A549 (cell line): ENCODE results near the gene CIDEB. TPM values are rescaled to one million over a fixed set of nuclear protein-coding genes. Genes with fewer than 3 reads are reported as not detected.
"Not testable (repeated sequence)": the region's sequence is repeated elsewhere in the genome, so short reads cannot be mapped to it uniquely, and the experiment has no call there.

ENCODE experiments used
- ATAC-seq, 2 experiments: fragments of 200-7000 bp in 1 of 2; fragments of >200 bp in 1 of 2; cut with Nextera tagmentation in 1 of 2; cut with Tn5 transposase in 1 of 2; 3 replicates each; pipeline versions ENCODE4 v1.8.0 to v1.9.1; 2018 to 2020; ENCODE audit warnings: mild to moderate bottlenecking in 1 of 2, moderate library complexity in 1 of 2
- CTCF ChIA-PET: fragments of 300-600 bp; sonication (Branson Sonifier 250); formaldehyde crosslinking; extraction: SDS; loops from one replicate; lab custom pipeline; 2021; ENCODE audit warnings: antibody characterized with exemption, inconsistent platforms; lab: Yijun Ruan, JAX
- POLR2A ChIA-PET: fragments of 350-600 bp; formaldehyde crosslinking; extraction: SDS; loops from one replicate; lab custom pipeline; 2021; ENCODE audit warnings: antibody characterized with exemption, inconsistent platforms; lab: Yijun Ruan, JAX
- DNase-seq, 2 experiments: peaks; one replicate each; pipeline versions ENCODE4 v3.0.0 to v3.0.0-alpha.2; 2011 to 2016; ENCODE audit warnings: low read depth in 1 of 2, low spot score in 1 of 2
- FAIRE-seq: peaks from 2 replicates; lab custom pipeline; 2011; peaks lifted over from hg19 to GRCh38; lab: Jason Lieb, UNC
- H3K27ac ChIP-seq, 2 experiments: fragments of >200 bp; sonication (Bioruptor Twin); formaldehyde crosslinking; 3 replicates each; pipeline ENCODE4 v1.5.1; 2016 to 2017
- H3K4me1 ChIP-seq: fragments of >200 bp; sonication (Bioruptor Twin); formaldehyde crosslinking; 3 replicates; pipeline ENCODE4 v1.6.1; 2016
- H3K4me2 ChIP-seq: fragments of >200 bp; sonication (Bioruptor Twin); formaldehyde crosslinking; 3 replicates; pipeline ENCODE4 v1.6.1; 2016
- H3K4me3 ChIP-seq: fragments of >200 bp; sonication (Bioruptor Twin); formaldehyde crosslinking; 3 replicates; pipeline ENCODE4 v1.5.1; 2016
- H3K9me3 ChIP-seq: fragments of >200 bp; sonication (Bioruptor Twin); formaldehyde crosslinking; 3 replicates; pipeline ENCODE4 v1.6.1; 2016
- FOSL2 ChIP-seq, 2 experiments: fragments of 450-650 bp in 1 of 2; fragments of >200 bp in 1 of 2; sonication (Bioruptor Twin) in 1 of 2; formaldehyde crosslinking; IDR thresholded peaks; 2 replicates each; pipeline versions ENCODE4 v1.5.0 to v1.6.1; 2016 to 2020; ENCODE audit warnings: mild to moderate bottlenecking in 1 of 2, moderate library complexity in 1 of 2
- HOXB5 ChIP-seq: fragments of 250-450 bp; sonication (Bioruptor Pico); IDR thresholded peaks from 2 replicates; pipeline ENCODE4 v1.5.0; 2020; ENCODE audit warnings: mild to moderate bottlenecking, moderate library complexity
- KDM5A ChIP-seq: fragments of 200-600 bp; sonication (generic); IDR thresholded peaks from 2 replicates; pipeline ENCODE4 v1.6.1; 2016; ENCODE audit warnings: antibody characterized with exemption, mild to moderate bottlenecking
- NFE2L2 ChIP-seq: fragments of 150-350 bp; conservative IDR thresholded peaks from 2 replicates; pipeline ENCODE4 v1.6.1; 2014; ENCODE audit warnings: low read length
- RAD21 ChIP-seq, 2 experiments: fragments of >200 bp in 1 of 2; sonication (Bioruptor Twin) in 1 of 2; formaldehyde crosslinking in 1 of 2; IDR thresholded peaks in 1 of 2; conservative IDR thresholded peaks in 1 of 2; 2 replicates in 1 of 2; 3 replicates in 1 of 2; pipeline ENCODE4 v1.6.1; 2012 to 2018; ENCODE audit warnings: inconsistent platforms in 1 of 2
- SMC3 ChIP-seq: fragments of >200 bp; sonication (Bioruptor Twin); formaldehyde crosslinking; IDR thresholded peaks from 3 replicates; pipeline ENCODE4 v1.6.1; 2018; ENCODE audit warnings: inconsistent platforms
- ZSCAN20 ChIP-seq: fragments of 250-450 bp; sonication (Bioruptor Pico); IDR thresholded peaks from 2 replicates; pipeline ENCODE4 v1.8.0; 2022; ENCODE audit warnings: mild to moderate bottlenecking, moderate library complexity
- WGBS: methylation state at CpG from one replicate; pipeline ENCODE4 v1.1.6; 2017; ENCODE audit errors: missing lambda C conversion rate; 5-methylcytosine and 5-hydroxymethylcytosine counted together
- polyA minus RNA-seq: library from RNA; depleted of rRNA, polyadenylated mRNA; stranded (reverse); fragments of >200 nt; gene quantifications from 2 replicates; pipeline ENCODE4 v1.2.3, GENCODE V29; 2011; rRNA and poly(A)+ RNA removed
- polyA plus RNA-seq, 4 experiments: library from polyadenylated mRNA; depleted of rRNA in 3 of 4; stranded (reverse); fragments of >200 nt; fragmentation: RNase III in 1 of 4; extraction: RNeasy Plus Mini Kit Qiagen cat#74134 plus additional on column Dnase treatment in 1 of 4; gene quantifications; 2 replicates in 3 of 4; 3 replicates in 1 of 4; pipeline ENCODE4 v1.2.3, GENCODE V29; 2011 to 2017
- TF ChIP-seq, protein P1 (sequence below): fragments of >200 bp; sonication (Bioruptor Twin); formaldehyde crosslinking; IDR thresholded peaks from 3 replicates; pipeline ENCODE4 v1.5.1; 2016
- TF ChIP-seq, protein P2 (sequence below): fragments of >200 bp; sonication (Bioruptor Twin); formaldehyde crosslinking; IDR thresholded peaks from 2 replicates; pipeline ENCODE4 v1.6.1; 2016
- TF ChIP-seq, protein P3 (sequence below): fragments of 150-350 bp; IDR thresholded peaks from 2 replicates; pipeline ENCODE4 v1.6.1; 2014; ENCODE audit warnings: low read depth, mild to moderate bottlenecking, low read length
- TF ChIP-seq, protein P4 (sequence below): IDR thresholded peaks from 2 replicates; pipeline ENCODE4 v1.6.1; 2012
- TF ChIP-seq, protein P5 (sequence below): fragments of 200-600 bp; sonication (generic); IDR thresholded peaks from 2 replicates; pipeline ENCODE4 v1.6.1; 2016; ENCODE audit warnings: antibody characterized with exemption, mild to moderate bottlenecking, moderate library complexity

CIDEB gene, protein sequence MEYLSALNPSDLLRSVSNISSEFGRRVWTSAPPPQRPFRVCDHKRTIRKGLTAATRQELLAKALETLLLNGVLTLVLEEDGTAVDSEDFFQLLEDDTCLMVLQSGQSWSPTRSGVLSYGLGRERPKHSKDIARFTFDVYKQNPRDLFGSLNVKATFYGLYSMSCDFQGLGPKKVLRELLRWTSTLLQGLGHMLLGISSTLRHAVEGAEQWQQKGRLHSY
- 0.31 and 0.32 TPM in 2 replicates for polyA plus RNA-seq (2011; rRNA removed)
- 0.13 and 0.14 TPM in 2 replicates for polyA plus RNA-seq (2012; cell fraction: cytosol; rRNA removed)
- 0.16 and 0.28 TPM in 2 replicates for polyA plus RNA-seq (2012; cell fraction: nucleus; rRNA removed)
- polyA plus RNA-seq (2017; fragmentation: RNase III; extraction: RNeasy Plus Mini Kit Qiagen cat#74134 plus additional on column Dnase treatment): 0.33 to 0.99 TPM (median 0.79 TPM) in 3 replicates
- polyA minus RNA-seq: 0.39 and 0.79 TPM in 2 replicates

DNA sequence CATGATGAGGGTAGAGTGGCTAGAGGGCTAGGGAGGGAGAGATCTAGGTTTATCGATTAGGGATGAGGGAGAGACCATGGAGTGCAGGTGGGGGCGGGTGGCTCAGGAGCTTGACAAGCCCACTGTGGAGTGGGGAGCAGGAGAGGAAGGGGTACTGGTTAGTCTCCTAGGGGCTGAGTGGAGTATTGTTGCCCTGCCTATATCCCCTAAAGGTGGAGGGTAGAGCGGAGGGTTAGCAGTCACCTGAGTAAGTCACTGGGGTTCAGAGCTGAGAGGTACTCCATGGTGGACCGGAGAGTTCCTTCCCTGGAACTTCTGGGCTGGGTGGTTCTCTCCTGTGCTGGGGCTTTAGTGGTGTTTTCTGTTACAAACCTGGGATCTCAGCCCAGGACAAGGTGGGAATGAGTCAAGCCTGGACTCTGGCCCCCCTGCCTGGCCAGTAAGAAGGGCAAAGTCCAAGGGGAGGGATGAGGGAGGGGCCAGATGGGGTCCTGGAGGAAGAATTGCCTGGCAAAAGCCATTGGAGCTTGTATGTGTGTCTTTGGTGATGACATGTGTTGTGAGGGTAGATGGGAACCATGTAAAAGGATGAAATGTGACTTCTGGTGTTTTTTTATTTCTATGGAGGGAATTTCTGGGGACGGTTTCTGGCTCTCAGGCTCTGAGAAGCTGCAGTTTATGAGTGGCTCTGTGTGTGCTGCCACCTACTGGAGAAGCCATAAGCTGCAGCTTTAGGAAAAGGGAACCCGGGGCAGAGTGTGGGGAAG lies at the start of gene CIDEB:
Gene CIDEB, minus strand, starts transcription at position 403 of the 767 bp plus-strand sequence. Its CDS starts 119 bp downstream, at position 284.
- Histone ChIP-seq H3K9me3 (no peaks in the 10 kb centered on the region), H3K27ac (peak within 1 kb of the TSS; percentile 43 to 75; a peak in 4 of 6 replicates), H3K4me1 (peaks cover 16% of the 10 kb centered on the region), H3K4me3 (no peak within 1 kb of the TSS), H3K4me2 (peak within 1 kb of the TSS; percentile 55)
- ATAC-seq (peak; percentile 77 to 93), FAIRE-seq (peak; percentile 49), DNase-seq (peak; percentile 66 to 77)
- POLR2A ChIA-PET: interaction anchor here (0.6 to 3.4 kb wide), 8 partner anchors 8 to 193 kb away, joined by 3 to 23 read pairs (median 7); partner anchors contain the start of genes CBLN3, CHMP4A, DCAF11 and DHRS1
- CTCF ChIA-PET: interaction anchor here (1.1 to 46.6 kb wide), 25 partner anchors 10 to 778 kb away, joined by 3 to 1142 read pairs (median 4); partner anchors contain the start of genes ADCY4, CBLN3, DHRS1 and EMC9
- WGBS: 50% methylated on average over 6 of the region's 6 CpGs
- TF ChIP-seq KDM5A (no peak), FOSL2 (IDR thresholded peaks at IDR 0.05) (no peak), FOSL2 (CRISPR knock-in tag; IDR thresholded peaks at IDR 0.05) (peak; percentile 31; the same call in 1 of the 2 replicates), SMC3 (peak; percentile 53; the same call in 2 of the 3 replicates), RAD21 (conservative IDR thresholded peaks at IDR 0.05 in 1 of 2, IDR thresholded peaks at IDR 0.05 in 1 of 2) (peak; percentile 32 to 41; a peak in 3 of 5 replicates)
- TF ChIP-seq, protein P1, sequence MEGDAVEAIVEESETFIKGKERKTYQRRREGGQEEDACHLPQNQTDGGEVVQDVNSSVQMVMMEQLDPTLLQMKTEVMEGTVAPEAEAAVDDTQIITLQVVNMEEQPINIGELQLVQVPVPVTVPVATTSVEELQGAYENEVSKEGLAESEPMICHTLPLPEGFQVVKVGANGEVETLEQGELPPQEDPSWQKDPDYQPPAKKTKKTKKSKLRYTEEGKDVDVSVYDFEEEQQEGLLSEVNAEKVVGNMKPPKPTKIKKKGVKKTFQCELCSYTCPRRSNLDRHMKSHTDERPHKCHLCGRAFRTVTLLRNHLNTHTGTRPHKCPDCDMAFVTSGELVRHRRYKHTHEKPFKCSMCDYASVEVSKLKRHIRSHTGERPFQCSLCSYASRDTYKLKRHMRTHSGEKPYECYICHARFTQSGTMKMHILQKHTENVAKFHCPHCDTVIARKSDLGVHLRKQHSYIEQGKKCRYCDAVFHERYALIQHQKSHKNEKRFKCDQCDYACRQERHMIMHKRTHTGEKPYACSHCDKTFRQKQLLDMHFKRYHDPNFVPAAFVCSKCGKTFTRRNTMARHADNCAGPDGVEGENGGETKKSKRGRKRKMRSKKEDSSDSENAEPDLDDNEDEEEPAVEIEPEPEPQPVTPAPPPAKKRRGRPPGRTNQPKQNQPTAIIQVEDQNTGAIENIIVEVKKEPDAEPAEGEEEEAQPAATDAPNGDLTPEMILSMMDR: peak; percentile 92

DNA sequence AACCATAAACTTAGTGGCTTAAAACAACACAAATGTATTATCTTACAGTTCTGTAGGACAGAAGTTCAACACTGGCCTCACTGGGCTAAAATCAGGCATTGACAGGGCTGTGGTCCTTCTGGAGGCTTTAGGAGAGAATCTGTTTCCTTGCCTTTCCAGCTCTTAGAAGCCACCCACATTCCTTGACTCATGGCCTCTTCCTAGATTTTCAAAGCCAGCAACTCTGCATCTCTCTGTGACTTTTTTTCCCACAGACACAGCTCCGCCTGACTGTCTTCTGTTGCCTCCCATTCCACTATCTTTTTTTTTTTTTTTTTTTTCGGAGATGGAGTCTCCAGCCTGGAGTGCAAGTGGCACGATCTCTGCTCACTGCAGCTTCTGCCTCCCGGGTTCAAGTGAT lies 48.4 kb upstream of the CIDEB start:
- POLR2A ChIA-PET: no interaction called here
- Histone ChIP-seq H3K4me3 (no peak overlapping the region), H3K4me1 (peaks cover 17% of the 10 kb centered on the region), H3K27ac (no peak overlapping the region), H3K9me3 (no peaks in the 10 kb centered on the region), H3K4me2 (no peak overlapping the region)
- no peak for FAIRE-seq
- TF ChIP-seq, protein P2, sequence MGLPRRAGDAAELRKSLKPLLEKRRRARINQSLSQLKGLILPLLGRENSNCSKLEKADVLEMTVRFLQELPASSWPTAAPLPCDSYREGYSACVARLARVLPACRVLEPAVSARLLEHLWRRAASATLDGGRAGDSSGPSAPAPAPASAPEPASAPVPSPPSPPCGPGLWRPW: no peak
- no peak for ATAC-seq
- DNase-seq: no peak
- 40% methylated on average over 4 of the region's 4 CpGs for WGBS
- CTCF ChIA-PET: interaction anchor here (1.0 to 6.0 kb wide), 3 partner anchors 23 to 80 kb away, joined by 3 to 35 read pairs (median 4); partner anchors contain the start of gene ADCY4

DNA sequence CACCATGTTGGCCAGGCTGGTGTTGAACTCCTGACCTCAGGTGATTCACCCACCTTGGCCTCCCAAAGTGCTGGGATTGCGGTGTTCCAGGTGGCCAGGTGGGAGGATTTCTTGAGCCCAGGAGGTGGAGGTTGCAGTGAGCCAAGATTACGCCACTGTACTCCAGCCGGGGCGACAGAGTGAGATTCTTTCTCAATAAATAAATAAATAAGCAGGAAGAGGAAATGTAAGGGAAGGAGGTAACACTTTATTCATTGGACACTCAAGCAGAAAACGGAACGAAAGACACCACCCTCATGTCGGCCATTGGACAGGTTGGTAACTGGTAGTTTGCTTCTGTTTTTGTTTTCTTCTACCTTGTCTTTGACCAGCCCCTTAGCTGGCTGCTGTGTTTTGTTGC lies 47.2 kb upstream of the CIDEB start:
- Histone ChIP-seq H3K4me2 (no peak overlapping the region; the same call in 2 of the 3 replicates), H3K27ac (no peak overlapping the region), H3K4me3 (no peak overlapping the region), H3K4me1 (peaks cover 17% of the 10 kb centered on the region), H3K9me3 (no peaks in the 10 kb centered on the region)
- 87% methylated on average over 7 of the region's 7 CpGs for WGBS
- TF ChIP-seq ZSCAN20 (CRISPR knock-in tag) (no peak), HOXB5 (no peak), NFE2L2 (no peak)
- TF ChIP-seq, protein P3, sequence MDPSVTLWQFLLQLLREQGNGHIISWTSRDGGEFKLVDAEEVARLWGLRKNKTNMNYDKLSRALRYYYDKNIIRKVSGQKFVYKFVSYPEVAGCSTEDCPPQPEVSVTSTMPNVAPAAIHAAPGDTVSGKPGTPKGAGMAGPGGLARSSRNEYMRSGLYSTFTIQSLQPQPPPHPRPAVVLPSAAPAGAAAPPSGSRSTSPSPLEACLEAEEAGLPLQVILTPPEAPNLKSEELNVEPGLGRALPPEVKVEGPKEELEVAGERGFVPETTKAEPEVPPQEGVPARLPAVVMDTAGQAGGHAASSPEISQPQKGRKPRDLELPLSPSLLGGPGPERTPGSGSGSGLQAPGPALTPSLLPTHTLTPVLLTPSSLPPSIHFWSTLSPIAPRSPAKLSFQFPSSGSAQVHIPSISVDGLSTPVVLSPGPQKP: no peak
- TF ChIP-seq, protein P4, sequence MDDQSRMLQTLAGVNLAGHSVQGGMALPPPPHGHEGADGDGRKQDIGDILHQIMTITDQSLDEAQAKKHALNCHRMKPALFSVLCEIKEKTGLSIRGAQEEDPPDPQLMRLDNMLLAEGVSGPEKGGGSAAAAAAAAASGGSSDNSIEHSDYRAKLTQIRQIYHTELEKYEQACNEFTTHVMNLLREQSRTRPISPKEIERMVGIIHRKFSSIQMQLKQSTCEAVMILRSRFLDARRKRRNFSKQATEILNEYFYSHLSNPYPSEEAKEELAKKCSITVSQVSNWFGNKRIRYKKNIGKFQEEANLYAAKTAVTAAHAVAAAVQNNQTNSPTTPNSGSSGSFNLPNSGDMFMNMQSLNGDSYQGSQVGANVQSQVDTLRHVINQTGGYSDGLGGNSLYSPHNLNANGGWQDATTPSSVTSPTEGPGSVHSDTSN: no peak
- TF ChIP-seq, protein P5, sequence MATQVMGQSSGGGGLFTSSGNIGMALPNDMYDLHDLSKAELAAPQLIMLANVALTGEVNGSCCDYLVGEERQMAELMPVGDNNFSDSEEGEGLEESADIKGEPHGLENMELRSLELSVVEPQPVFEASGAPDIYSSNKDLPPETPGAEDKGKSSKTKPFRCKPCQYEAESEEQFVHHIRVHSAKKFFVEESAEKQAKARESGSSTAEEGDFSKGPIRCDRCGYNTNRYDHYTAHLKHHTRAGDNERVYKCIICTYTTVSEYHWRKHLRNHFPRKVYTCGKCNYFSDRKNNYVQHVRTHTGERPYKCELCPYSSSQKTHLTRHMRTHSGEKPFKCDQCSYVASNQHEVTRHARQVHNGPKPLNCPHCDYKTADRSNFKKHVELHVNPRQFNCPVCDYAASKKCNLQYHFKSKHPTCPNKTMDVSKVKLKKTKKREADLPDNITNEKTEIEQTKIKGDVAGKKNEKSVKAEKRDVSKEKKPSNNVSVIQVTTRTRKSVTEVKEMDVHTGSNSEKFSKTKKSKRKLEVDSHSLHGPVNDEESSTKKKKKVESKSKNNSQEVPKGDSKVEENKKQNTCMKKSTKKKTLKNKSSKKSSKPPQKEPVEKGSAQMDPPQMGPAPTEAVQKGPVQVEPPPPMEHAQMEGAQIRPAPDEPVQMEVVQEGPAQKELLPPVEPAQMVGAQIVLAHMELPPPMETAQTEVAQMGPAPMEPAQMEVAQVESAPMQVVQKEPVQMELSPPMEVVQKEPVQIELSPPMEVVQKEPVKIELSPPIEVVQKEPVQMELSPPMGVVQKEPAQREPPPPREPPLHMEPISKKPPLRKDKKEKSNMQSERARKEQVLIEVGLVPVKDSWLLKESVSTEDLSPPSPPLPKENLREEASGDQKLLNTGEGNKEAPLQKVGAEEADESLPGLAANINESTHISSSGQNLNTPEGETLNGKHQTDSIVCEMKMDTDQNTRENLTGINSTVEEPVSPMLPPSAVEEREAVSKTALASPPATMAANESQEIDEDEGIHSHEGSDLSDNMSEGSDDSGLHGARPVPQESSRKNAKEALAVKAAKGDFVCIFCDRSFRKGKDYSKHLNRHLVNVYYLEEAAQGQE: no peak
- CTCF ChIA-PET: interaction anchor here (1.0 to 6.0 kb wide), 3 partner anchors 13 to 27 kb away, joined by 4 to 35 read pairs (median 7); partner anchors contain the start of gene ADCY4
- FAIRE-seq (no peak), DNase-seq (no peak), ATAC-seq (no peak)
- POLR2A ChIA-PET: no interaction called here

DNA sequence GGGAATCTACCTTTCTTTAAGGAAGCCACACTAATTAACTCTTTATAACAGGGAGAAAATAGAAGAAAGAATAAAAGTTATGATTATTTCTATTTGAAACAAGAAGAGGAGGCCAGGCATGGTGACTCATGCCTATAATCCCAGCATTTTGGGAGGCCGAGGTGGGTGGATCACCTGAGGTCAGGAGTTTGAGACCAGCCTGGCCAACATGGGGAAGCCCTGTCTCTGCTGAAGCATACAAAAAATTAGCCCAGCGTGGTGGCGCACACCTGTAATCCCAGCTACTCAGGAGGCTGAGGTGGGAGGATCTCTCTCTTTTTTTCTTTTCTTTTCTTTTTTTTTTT lies 46.7 kb upstream of the CIDEB start:
- DNase-seq, ATAC-seq, H3K9me3 ChIP-seq, H3K4me3 ChIP-seq, FAIRE-seq, POLR2A ChIA-PET: not testable (repeated sequence)
- H3K27ac ChIP-seq: 0 out of 6 replicates have a peak overlapping the region, but pooled peaks of 1 of the 2 experiments have one; percentile 14
- CTCF ChIA-PET: interaction anchor here (0.6 to 6.0 kb wide), 4 partner anchors 12 to 26 kb away, joined by 3 to 35 read pairs (median 6); partner anchors contain the start of gene ADCY4
- H3K4me2 ChIP-seq: peak overlapping the region; percentile 57
- 64% methylated on average over 3 of the region's 3 CpGs for WGBS
- peaks cover 17% of the 10 kb centered on the region for H3K4me1 ChIP-seq
